SU-DHL-6 (cell line): ENCODE measurements around the gene TTC13.
"Not testable (repeated sequence)": the region's sequence is repeated elsewhere in the genome, so short reads cannot be mapped to it uniquely, and the experiment has no call there.

Experiments
- H2AFZ ChIP-seq: fragments of 200-600 bp; sonication (generic); 2 replicates; pipeline ENCODE4 v1.6.1; 2014; ENCODE audit warnings: low read depth, mild to moderate bottlenecking, moderate library complexity, mixed read lengths, antibody characterized with exemption, low read length; ENCODE audit not compliant: severe bottlenecking
- H3F3A ChIP-seq: fragments of 200-600 bp; shearing (Covaris generic); 2 replicates; pipeline ENCODE4 v1.6.0; 2016; ENCODE audit warnings: antibody characterized with exemption, mild to moderate bottlenecking; ENCODE audit not compliant: insufficient read depth
- H3K27ac ChIP-seq: fragments of 200-600 bp; sonication (generic); 2 replicates; pipeline ENCODE4 v1.5.1; 2016; ENCODE audit warnings: low read depth, mild to moderate bottlenecking, low read length, moderate library complexity, mixed read lengths
- H3K27me3 ChIP-seq: fragments of 200-600 bp; sonication (generic), shearing (Covaris generic); 2 replicates; pipeline ENCODE4 v1.6.0; 2014; ENCODE audit warnings: mild to moderate bottlenecking, low read length
- H3K36me3 ChIP-seq: fragments of 200-600 bp; sonication (generic); 2 replicates; pipeline ENCODE4 v1.6.1; 2014; ENCODE audit warnings: mild to moderate bottlenecking, low read length, mixed read lengths
- H3K4me2 ChIP-seq: fragments of 300-600, 200-600 bp; shearing (Covaris generic), sonication (generic); 2 replicates; pipeline ENCODE4 v1.6.0; 2014; ENCODE audit warnings: low read length, low read depth, mild to moderate bottlenecking; ENCODE audit not compliant: poor library complexity, severe bottlenecking
- H3K4me3 ChIP-seq: fragments of 200-600 bp; sonication (generic); 2 replicates; pipeline ENCODE4 v1.5.1; 2014; ENCODE audit warnings: antibody characterized with exemption, low read length, mild to moderate bottlenecking, mixed read lengths; ENCODE audit not compliant: insufficient read depth, poor library complexity, severe bottlenecking
- H3K79me2 ChIP-seq: fragments of 200-600 bp; sonication (generic); 2 replicates; pipeline ENCODE4 v1.6.1; 2014; ENCODE audit warnings: mild to moderate bottlenecking, low read length, moderate library complexity; ENCODE audit not compliant: insufficient read depth
- H3K9ac ChIP-seq: fragments of 200-600 bp; sonication (generic); 2 replicates; pipeline ENCODE4 v1.7.0; 2014; ENCODE audit warnings: mild to moderate bottlenecking, low read length
- H3K9me2 ChIP-seq: fragments of 200-600 bp; sonication (generic); replicated peaks from 2 replicates; pipeline ENCODE4 v1.6.1; 2014; ENCODE audit warnings: low read length; ENCODE audit not compliant: insufficient read depth
- H3K9me3 ChIP-seq: fragments of 200-600 bp; sonication (generic); 2 replicates; pipeline ENCODE4 v1.6.1; 2014; ENCODE audit warnings: low read length, mixed read lengths; ENCODE audit not compliant: insufficient read depth
- H4K20me1 ChIP-seq: fragments of 200-600 bp; sonication (generic); 2 replicates; pipeline ENCODE4 v1.6.1; 2014; ENCODE audit warnings: low read depth, mild to moderate bottlenecking, antibody characterized with exemption, low read length, moderate library complexity, mixed read lengths
- EZH2phosphoT487 ChIP-seq: fragments of 200-600 bp; sonication (generic), shearing (Covaris generic); conservative IDR thresholded peaks from 2 replicates; pipeline ENCODE4 v1.6.1; 2018; ENCODE audit warnings: mild to moderate bottlenecking, antibody characterized with exemption, low read length, moderate library complexity, mixed read lengths
- TF ChIP-seq, protein P1 (sequence below): fragments of 200-600 bp; sonication (generic); IDR thresholded peaks from one replicate; pipeline ENCODE4 v1.5.1; 2017; ENCODE audit warnings: antibody characterized with exemption, mild to moderate bottlenecking, low read length, moderate library complexity; ENCODE audit not compliant: insufficient read depth, poor library complexity, severe bottlenecking

Gene TTC13

DNA sequence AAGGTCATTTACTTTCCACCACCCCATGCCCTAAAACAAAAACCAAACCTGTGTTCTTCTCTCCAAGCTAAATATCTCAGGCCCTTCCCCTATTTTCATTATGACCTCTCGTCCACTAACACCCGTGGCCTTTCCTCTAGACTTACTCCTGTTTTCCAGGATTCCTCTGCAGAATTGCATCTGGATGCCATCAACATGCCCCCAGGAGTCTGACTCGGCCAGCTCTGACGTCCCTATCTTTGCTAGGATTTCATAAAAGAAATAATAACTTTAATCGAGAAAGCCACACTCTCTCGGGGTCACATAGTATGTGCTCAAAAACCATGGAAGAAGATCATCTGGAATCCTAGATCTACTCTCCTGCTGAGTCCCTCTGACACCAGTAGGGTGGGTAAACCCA, 47.9 kb upstream of the TTC13 start:
- H3K36me3 ChIP-seq: no peaks in the 10 kb centered on the region
- no peak overlapping the region for H3K9ac ChIP-seq
- H3K79me2 ChIP-seq: no peaks in the 10 kb centered on the region
- H3K27me3 ChIP-seq: no peaks in the 10 kb centered on the region
- H3K4me3 ChIP-seq: no peak overlapping the region
- TF ChIP-seq, protein P1, sequence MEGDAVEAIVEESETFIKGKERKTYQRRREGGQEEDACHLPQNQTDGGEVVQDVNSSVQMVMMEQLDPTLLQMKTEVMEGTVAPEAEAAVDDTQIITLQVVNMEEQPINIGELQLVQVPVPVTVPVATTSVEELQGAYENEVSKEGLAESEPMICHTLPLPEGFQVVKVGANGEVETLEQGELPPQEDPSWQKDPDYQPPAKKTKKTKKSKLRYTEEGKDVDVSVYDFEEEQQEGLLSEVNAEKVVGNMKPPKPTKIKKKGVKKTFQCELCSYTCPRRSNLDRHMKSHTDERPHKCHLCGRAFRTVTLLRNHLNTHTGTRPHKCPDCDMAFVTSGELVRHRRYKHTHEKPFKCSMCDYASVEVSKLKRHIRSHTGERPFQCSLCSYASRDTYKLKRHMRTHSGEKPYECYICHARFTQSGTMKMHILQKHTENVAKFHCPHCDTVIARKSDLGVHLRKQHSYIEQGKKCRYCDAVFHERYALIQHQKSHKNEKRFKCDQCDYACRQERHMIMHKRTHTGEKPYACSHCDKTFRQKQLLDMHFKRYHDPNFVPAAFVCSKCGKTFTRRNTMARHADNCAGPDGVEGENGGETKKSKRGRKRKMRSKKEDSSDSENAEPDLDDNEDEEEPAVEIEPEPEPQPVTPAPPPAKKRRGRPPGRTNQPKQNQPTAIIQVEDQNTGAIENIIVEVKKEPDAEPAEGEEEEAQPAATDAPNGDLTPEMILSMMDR: no peak
- no peak for TF ChIP-seq EZH2phosphoT487
- no peaks in the 10 kb centered on the region for H3F3A ChIP-seq
- H2AFZ ChIP-seq: no peak overlapping the region
- no peaks in the 10 kb centered on the region; the same call in 1 of the 2 replicates for H4K20me1 ChIP-seq
- H3K9me3 ChIP-seq: no peaks in the 10 kb centered on the region
- no peaks in the 10 kb centered on the region for H3K9me2 ChIP-seq
- no peak overlapping the region for H3K4me2 ChIP-seq
- no peak overlapping the region for H3K27ac ChIP-seq

DNA sequence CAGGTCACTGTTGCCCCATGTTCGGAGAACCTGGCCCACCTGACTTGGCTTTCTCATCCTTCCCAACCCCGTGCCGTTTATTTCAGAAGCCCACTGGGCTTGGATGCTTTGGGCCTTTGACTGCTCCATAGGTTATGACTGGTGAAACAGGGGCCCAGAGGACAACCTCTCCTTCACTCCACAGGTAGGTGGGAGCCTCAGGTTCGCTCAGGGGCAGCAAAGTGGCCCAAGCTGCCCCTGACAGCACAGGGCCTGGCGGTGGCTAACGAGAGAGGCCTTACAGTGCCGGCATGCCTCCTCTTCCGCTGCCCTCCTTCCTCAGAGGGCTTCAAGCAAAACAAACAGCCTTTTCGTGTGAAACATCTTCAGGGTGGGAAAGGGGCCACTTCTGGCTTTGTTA, 44.5 kb upstream of the TTC13 start:
- Histone ChIP-seq H3K27me3 (no peaks in the 10 kb centered on the region), H3K9me2 (no peaks in the 10 kb centered on the region), H2AFZ (no peak overlapping the region), H3K4me2 (no peak overlapping the region), H3K9me3 (no peaks in the 10 kb centered on the region), H3F3A (no peaks in the 10 kb centered on the region), H3K4me3 (no peak overlapping the region), H3K79me2 (no peaks in the 10 kb centered on the region), H3K27ac (no peak overlapping the region), H3K36me3 (no peaks in the 10 kb centered on the region), H4K20me1 (no peaks in the 10 kb centered on the region; the same call in 1 of the 2 replicates), H3K9ac (no peak overlapping the region)
- TF ChIP-seq, protein P1: no peak
- TF ChIP-seq EZH2phosphoT487: no peak

DNA sequence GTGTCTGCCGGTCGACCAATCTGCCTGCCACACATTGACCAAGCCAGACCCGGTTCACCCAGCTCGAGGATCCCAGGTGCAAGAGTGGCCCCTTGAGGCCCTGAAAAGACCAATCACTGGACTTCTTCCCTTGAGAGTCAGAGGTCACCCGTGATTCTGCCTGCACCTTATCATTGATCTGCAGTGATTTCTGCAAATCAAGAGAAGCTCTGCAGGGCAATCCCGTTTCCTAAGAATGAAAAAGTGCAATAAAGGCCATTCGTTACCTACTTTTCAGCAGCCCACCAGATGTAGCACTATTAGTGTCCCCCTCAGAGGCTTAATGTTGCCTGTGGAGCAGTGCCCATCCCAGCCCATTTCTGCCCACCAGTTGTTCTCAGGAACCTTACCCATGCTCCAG, 43.9 kb upstream of the TTC13 start:
- H4K20me1 ChIP-seq, H3K9ac ChIP-seq, H3K27ac ChIP-seq, H3K9me3 ChIP-seq, H3K27me3 ChIP-seq, H2AFZ ChIP-seq, H3K36me3 ChIP-seq, H3K9me2 ChIP-seq, H3K79me2 ChIP-seq, H3K4me3 ChIP-seq, H3K4me2 ChIP-seq, H3F3A ChIP-seq: not testable (repeated sequence)

DNA sequence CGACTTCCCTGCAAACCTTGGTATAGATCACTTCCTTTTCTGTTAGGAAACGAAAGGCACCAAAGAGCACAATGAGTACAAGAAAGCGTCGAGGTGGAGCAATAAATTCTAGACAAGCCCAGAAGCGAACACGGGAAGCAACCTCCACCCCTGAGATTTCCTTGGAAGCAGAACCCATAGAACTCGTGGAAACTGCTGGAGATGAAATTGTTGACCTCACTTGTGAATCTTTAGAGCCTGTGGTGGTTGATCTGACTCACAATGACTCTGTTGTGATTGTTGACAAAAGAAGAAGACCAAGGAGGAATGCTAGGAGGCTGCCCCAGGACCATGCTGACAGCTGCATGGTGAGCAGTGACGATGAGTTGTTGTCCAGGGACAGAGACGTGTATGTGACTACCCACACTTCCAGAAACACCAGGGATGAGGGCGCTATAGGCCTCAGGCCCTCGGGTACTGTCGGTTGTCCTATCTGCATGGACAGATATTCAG, 42.9 kb upstream of the TTC13 start:
- Histone ChIP-seq H4K20me1 (no peaks in the 10 kb centered on the region), H3K27me3 (no peaks in the 10 kb centered on the region), H3K9ac (no peak overlapping the region), H3K36me3 (no peaks in the 10 kb centered on the region), H3K9me2 (no peaks in the 10 kb centered on the region), H3K4me2 (no peak overlapping the region), H3K4me3 (no peak overlapping the region), H3F3A (no peaks in the 10 kb centered on the region), H3K79me2 (no peaks in the 10 kb centered on the region), H2AFZ (no peak overlapping the region), H3K27ac (no peak overlapping the region), H3K9me3 (no peaks in the 10 kb centered on the region)
- TF ChIP-seq EZH2phosphoT487: no peak
- TF ChIP-seq, protein P1: no peak
